HG02798 (cell line): ENCODE results near the gene LLPH.
A peak's percentile ranks its signal among the peaks of the same experiment; 100 is the strongest.

Experiments
- ATAC-seq: cut with Tn5 transposase; IDR thresholded peaks from one replicate; pipeline ENCODE4 v1.9.1; 2021; ENCODE audit warnings: mild to moderate bottlenecking; ENCODE audit not compliant: unreplicated experiment, poor library complexity

Gene LLPH

DNA sequence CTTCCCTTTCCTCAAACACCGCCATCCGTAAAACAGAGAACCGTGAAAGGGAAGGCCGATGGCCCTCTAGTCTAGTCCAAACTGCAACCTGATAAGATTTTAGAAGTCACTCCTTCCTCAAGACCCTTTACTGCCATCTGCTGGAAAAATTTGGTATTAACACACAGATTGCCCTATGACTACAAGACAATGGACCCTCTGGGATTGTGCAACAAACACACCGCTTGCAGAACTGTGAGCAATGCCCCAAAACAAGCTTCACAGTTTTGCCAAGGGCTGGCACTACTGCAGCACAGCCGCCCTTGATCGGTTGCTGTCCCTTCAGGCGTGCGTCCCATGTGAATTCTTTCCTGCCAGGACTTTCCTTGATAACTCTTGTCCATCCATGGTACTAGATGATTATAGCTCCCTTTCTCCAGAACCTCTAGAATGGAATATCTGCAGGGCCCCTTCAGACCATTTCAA is 23.1 kb downstream of the LLPH start:
- ATAC-seq, result peak; percentile 95

DNA sequence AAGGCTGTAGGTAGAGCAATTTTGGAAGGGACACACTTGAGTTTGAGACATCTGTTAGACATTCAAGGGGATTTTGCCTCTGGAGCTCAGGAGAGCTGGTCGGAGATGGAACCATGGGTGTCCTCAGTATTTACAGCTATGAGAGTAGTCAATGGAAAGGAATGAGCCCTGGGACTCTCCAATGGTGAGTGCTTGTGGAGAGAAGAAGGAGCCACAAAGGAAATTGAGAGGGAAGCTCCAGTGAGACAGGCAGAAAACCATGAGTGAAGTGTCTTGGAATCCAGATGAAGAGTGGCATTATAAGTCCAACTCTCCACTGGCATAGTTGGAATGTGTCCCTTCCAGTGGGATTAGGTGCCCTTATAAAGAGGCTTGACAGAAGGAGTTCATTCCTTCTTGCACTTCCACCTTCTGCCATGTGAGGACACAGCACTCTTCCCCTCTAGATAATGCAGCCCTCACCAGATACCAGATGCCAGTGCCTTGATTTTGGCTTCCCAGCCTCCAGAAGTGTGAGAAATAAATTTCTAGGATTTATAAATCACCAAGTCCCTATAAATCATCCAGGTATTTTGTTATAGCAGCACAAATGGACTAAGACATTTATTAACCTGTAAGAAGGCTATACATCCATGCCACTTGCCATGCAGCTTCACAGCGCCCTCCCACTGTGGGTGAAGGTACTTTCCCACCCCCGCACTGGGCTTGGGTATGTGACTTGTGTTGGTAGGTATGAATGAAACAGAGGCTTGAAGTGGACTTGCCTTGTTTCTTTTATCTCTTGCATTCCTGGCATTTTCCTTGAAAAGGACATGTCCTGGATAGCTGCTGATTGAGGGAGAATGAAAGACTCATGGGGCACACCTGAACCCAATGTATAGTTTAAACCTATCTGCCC is 27.3 kb downstream of the LLPH start:
- no peak for ATAC-seq

- ATAC-seq, result no peak
Observed at GRCh38 chr12:66092559-66093269, 37.8 kb downstream of the LLPH start.

DNA sequence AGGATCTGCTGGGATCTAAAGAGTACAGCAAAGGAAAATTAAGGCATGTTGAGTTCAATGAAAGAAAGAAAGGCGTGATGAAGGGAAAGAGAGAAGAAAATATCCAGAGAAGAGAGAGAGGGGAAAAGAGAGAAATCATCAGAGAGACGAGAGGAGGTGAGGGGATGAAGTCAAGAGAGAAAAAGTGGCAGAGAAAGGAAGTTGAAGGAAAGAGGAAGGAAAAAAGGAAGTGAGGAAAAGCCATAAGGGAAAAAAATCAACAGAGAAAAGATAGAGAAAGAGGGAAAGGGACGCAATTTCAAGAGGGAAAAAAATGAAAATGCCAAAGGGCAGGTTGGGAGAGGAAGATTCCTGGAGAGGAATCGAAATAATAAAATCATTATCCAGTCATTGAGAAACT is 40.4 kb downstream of the LLPH start:
- ATAC-seq, result no peak

- ATAC-seq, result peak; percentile 84
Observed at GRCh38 chr12:66087365-66087943, 43.1 kb downstream of the LLPH start.

DNA sequence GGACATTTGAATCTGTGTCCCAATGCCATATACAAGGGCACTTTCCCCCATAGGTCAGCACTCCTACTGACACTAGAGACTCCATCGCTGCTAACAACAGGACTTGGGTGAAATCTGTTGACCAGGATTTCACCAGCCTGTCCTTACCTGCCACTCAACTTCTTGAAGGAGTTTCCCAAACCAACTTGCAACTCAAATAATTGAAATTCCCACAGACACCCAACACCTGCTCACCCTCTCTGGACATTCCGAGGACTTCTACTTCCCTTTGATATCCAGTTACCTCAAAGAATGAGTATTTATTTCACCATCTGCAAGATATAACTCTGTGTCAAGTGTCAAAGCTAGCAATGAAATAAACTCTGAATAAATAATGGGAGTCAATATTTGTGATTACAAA is 44.6 kb downstream of the LLPH start:
- ATAC-seq, result no peak

- no peak for ATAC-seq
Observed at GRCh38 chr12:66085213-66085612, 45.3 kb downstream of the LLPH start.

GRCh38 chr12:66083766-66084165 is 46.8 kb downstream of the LLPH start:
- ATAC-seq, result no peak

GRCh38 chr12:66082744-66083143 is 47.8 kb downstream of the LLPH start:
- no peak for ATAC-seq

GRCh38 chr12:66080791-66081190 is 49.8 kb downstream of the LLPH start:
- ATAC-seq, result no peak

DNA sequence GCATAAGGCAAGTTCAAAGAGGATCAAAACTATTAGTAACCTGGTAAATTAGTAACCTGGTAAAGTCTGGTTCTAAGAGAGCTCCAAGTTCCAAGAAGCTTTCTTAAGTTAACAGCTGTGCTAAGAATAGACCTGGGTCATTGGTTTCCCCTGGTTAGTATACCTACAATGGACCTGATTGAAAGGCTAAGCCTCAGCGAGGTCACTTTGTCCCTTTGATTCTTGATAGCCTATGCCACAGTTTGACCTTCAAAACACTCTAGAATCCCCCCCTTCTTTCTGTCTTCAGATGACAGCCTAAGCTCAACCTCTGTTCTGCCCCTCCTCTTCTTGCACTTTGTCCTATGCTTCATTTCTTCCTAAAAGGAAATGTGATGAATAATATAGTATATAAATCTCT is 53.0 kb downstream of the LLPH start:
- ATAC-seq, result no peak

- no peak for ATAC-seq
Observed at GRCh38 chr12:66074561-66074960, 56.0 kb downstream of the LLPH start.

GRCh38 chr12:66072566-66072965 is 58.0 kb downstream of the LLPH start:
- ATAC-seq, result peak; percentile 47

DNA sequence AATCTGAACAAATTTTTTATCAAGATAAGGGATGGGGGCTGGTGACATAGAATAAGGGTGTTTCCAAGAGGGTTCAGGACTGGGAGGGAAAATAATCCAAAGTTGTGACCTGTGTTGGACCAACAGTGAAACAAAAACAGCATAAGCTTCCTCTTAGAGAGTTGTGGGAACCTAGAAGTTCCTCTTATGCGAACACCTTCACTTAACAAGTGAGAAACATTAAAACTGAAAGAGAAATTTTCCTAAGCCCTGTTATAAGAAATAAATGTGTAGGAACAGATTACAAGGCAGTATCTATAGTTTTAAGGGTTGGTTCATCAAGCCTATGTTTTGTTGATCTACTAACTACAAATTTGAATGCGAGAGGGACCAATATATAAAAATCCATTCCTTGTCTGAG is 58.4 kb downstream of the LLPH start:
- ATAC-seq, result peak; percentile 65

- no peak for ATAC-seq
Observed at GRCh38 chr12:66071549-66071948, 59.0 kb downstream of the LLPH start.

GRCh38 chr12:66070378-66071120 is 60.0 kb downstream of the LLPH start:
- no peak for ATAC-seq

DNA sequence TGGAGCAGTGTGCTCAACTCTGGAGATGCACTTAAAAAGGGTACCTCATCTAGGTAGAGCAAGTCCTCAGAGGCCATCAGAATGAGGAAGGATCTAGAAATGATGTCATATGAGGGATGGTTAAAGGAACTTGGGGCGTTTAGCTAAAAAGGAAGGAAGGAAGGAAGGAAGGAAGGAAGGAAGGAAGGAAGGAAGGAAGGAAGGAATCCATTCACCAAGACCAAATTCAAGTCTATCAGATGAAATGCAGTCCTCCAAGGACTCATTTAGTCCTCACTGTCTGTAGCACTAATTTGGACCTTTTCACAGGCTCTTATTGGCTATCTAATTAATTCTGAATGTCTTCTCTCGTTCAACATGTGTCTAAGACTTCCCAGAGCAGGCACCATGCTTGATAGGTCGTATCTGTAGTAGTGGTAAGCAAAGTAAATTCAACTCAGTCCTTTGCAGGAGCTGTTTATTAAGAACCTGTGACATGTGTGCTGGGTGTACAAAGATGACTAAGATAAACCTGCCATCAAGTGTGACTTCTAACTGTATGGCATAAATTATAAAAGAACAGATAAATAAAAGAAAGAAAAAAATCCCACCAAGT is 63.5 kb downstream of the LLPH start:
- no peak for ATAC-seq
